GM23338 (cell line): ENCODE data around the gene UBE2QL1.

ENCODE experiments used
- POLR2AphosphoS5 ChIP-seq: IDR thresholded peaks from 2 replicates; pipeline ENCODE4 v1.6.1; 2016; ENCODE audit warnings: antibody characterized with exemption, low read depth
- REST ChIP-seq: IDR thresholded peaks from one replicate; pipeline ENCODE4 v1.6.1; 2018; ENCODE audit warnings: antibody characterized with exemption; ENCODE audit not compliant: unreplicated experiment

GRCh38 chr5:6492934-6493333, 44.3 kb downstream of the UBE2QL1 start:
- no peak for TF ChIP-seq POLR2AphosphoS5
- TF ChIP-seq REST, result no peak
